ENCODE data around the gene NKX2-1. TPM values are rescaled to one million over a fixed set of nuclear protein-coding genes. Genes with fewer than 3 reads are reported as not detected.

Gene NKX2-1
- total RNA-seq, 1 donor from 2014 or later, result not detected

DNA sequence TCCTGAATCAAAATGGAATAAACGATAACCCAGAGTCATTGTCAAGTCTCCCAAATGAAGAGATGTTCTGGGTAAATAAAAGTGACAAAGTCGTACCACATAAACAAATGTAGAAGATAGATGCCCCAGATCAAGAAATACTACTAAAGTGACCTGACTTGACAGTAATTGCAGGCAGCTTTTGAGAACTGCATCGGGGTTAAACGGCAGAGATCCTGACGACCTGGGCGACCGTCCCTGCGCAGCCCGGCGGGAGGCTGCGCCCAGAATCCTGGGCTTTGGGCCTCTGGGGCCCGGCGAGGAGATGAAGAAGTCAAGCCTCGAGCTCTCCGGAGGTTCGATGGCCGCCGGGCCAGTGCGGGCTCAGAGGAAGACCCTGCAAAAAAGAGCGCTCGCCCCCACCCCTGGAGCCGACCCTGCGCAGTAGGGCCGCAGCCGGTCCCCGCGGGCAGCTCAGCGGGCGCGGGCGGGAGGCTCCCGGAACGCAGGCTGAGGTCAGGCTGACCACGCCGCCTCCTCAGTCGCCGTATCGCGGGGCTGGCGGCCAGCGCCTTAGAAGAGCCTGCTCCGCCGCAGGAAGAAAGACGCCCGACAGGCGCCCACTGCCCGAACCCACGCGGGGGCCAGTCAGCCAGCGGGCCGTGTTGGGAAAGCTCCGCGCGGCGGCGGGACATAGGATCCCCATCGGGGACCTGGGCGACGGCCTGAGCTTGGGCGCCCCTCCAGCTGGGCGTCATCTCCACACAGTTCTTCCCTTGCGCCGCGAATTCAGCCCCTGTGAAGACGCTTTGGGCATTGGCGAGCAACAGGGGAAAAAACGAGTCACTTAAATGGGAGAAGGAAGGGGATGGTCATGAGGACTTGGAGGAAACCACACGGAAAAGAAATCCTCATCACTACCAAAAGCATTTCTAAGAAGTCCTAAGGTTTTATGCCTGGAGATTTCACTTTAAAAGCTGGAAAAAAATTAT is 16.0 kb downstream of the NKX2-1 start:
- Histone ChIP-seq H3K36me3 (no peaks in the 10 kb centered on the region), H3K4me3 (no peak overlapping the region), H3K9me3 (no peaks in the 10 kb centered on the region), H3K27ac (no peak overlapping the region), H3K4me1 (peaks cover 16% of the 10 kb centered on the region), H3K27me3 (peaks cover 15% of the 10 kb centered on the region)
- no peak for DNase-seq (ENCODE audit: extremely low spot score in 2 of 2)
- TF ChIP-seq POLR2AphosphoS5 (IDR thresholded peaks at IDR 0.05; ENCODE audit: insufficient read depth in 1 of 2, low read depth in 1 of 2), result no peak
- TF ChIP-seq, protein P1, sequence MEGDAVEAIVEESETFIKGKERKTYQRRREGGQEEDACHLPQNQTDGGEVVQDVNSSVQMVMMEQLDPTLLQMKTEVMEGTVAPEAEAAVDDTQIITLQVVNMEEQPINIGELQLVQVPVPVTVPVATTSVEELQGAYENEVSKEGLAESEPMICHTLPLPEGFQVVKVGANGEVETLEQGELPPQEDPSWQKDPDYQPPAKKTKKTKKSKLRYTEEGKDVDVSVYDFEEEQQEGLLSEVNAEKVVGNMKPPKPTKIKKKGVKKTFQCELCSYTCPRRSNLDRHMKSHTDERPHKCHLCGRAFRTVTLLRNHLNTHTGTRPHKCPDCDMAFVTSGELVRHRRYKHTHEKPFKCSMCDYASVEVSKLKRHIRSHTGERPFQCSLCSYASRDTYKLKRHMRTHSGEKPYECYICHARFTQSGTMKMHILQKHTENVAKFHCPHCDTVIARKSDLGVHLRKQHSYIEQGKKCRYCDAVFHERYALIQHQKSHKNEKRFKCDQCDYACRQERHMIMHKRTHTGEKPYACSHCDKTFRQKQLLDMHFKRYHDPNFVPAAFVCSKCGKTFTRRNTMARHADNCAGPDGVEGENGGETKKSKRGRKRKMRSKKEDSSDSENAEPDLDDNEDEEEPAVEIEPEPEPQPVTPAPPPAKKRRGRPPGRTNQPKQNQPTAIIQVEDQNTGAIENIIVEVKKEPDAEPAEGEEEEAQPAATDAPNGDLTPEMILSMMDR (IDR thresholded peaks at IDR 0.05), result no peak
- TF ChIP-seq POLR2A (IDR thresholded peaks at IDR 0.05), result no peak
- intact Hi-C loops (cut with DNase I), result no loop called here

DNA sequence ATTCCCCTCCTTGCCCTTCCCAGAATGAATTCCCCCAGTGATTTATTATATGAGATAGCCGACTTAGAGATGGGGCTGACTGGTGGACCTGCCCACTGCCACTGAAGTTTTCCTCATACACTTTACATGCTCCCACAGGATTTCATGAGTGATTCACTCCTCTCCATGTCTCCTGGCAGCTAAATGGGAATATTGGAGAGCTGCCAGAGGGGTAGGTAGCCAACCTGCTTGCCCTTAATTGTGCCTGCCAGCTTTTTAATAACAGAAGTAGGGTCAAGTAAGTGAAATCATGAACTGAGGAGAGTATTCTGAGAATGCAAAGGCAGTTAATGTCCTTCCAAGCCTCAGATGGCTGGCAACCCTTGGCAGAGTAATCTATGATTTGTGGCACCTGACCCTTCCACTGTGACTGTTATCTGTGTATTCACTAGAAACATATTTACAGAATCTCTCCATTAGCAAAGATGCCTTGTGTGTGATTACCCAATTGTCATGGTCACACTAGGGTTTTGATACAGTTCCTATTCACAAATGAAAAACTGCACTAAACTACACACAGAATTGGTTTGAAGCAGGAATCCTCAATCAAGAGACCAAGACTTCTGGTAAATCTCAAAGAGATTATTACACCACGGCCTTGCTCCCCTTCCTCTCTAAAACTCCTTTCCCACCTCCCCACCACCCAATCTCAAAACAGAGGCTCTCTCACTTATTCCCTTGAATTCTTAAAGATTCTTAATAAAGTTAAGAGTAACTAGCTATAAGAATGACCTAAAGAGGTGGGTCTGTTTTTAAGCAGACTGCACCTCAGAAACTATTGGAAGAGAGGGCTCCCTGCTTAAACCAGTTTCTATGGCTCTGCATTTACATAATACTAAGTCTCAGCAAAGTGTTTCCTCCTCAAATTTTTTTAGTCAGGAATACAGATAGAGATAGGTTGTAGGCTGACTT is 17.2 kb downstream of the NKX2-1 start:
- TF ChIP-seq POLR2AphosphoS5 (IDR thresholded peaks at IDR 0.05; ENCODE audit: insufficient read depth in 1 of 2, low read depth in 1 of 2), result no peak
- TF ChIP-seq, protein P1 (IDR thresholded peaks at IDR 0.05), result no peak
- no peak for TF ChIP-seq POLR2A (IDR thresholded peaks at IDR 0.05)
- intact Hi-C loops (cut with DNase I), result no loop called here
- Histone ChIP-seq H3K36me3 (no peaks in the 10 kb centered on the region), H3K4me3 (no peak overlapping the region), H3K4me1 (peaks cover 16% of the 10 kb centered on the region), H3K27ac (no peak overlapping the region), H3K9me3 (no peaks in the 10 kb centered on the region), H3K27me3 (peaks cover 15% of the 10 kb centered on the region)
- DNase-seq (ENCODE audit: extremely low spot score in 2 of 2), result no peak

DNA sequence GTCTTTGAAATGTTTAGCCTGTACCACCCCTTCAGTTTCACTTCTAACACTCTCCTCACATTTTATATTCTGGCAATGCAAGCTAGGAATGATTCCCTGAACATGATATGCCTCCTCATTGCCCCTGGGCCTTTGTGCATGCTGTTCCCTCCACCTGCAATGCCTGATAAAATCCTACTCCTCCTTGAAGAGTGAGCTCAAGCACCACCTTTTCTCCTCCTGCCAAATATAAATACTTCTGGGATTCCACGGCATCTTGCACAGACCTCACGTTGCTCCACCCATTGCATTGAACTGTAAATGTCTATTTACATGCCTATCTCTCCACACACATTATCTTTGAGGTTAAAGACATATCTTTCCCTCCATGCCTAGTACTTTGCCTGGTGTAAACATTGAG is 21.1 kb downstream of the NKX2-1 start:
- no peak for DNase-seq (ENCODE audit: extremely low spot score in 2 of 2)
- no peaks in the 10 kb centered on the region for H3K27me3 ChIP-seq
- H3K4me3 ChIP-seq, result no peak overlapping the region
- intact Hi-C loops (cut with DNase I), result no loop called here
- no peak overlapping the region for H3K27ac ChIP-seq
- H3K36me3 ChIP-seq, result no peaks in the 10 kb centered on the region
- H3K4me1 ChIP-seq, result peaks cover 2% of the 10 kb centered on the region
- no peaks in the 10 kb centered on the region for H3K9me3 ChIP-seq
- TF ChIP-seq POLR2A (IDR thresholded peaks at IDR 0.05) (no peak), POLR2AphosphoS5 (IDR thresholded peaks at IDR 0.05; ENCODE audit: insufficient read depth in 1 of 2, low read depth in 1 of 2) (no peak)
- TF ChIP-seq, protein P1 (IDR thresholded peaks at IDR 0.05), result no peak

DNA sequence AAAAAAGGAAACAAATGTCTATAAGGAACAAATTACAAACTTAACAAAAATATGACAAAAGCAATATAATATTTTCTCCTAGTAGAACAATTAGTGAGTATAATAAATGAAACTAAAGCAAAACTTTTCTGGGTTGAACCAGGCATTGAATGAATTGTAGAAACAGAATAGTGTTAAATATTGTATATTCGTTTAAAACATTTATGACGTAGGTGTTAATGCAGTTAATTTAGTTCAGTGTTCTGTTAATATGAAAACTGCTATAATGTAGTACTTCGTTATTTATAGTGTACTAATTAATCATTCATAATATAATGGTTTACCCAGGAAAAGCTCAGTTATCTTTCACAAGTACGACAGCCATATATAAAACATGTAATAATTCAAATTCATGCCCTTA is 23.7 kb downstream of the NKX2-1 start:
- Histone ChIP-seq H3K4me3 (no peak overlapping the region), H3K4me1 (no peaks in the 10 kb centered on the region), H3K36me3 (no peaks in the 10 kb centered on the region), H3K27ac (no peak overlapping the region), H3K9me3 (no peaks in the 10 kb centered on the region), H3K27me3 (no peaks in the 10 kb centered on the region)
- TF ChIP-seq POLR2A (IDR thresholded peaks at IDR 0.05), result no peak
- intact Hi-C loops (cut with DNase I), result no loop called here
- DNase-seq (ENCODE audit: extremely low spot score in 2 of 2), result no peak

DNA sequence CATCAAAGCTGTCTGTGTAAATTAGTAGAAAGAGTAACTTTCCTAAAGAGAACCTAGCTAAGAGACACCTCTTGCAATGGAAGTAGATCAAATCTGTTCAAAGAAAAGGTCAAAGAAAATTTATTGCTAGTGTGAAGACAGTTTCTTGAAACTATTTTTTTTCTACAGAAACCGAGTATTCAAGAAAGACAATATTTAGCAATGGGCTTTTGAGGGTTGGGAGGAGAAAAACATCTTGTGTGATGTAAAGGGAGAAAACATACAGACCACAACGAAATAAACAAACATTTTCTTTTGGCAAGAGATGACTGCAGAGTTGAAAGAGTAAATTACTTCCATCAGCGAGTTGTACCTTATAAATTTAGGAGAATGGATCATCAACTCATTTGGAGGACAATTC is 24.4 kb downstream of the NKX2-1 start:
- H3K4me3 ChIP-seq, result no peak overlapping the region
- intact Hi-C loops (cut with DNase I), result no loop called here
- TF ChIP-seq, protein P1 (IDR thresholded peaks at IDR 0.05), result no peak
- TF ChIP-seq POLR2AphosphoS5 (IDR thresholded peaks at IDR 0.05; ENCODE audit: insufficient read depth in 1 of 2, low read depth in 1 of 2), result no peak
- TF ChIP-seq POLR2A (IDR thresholded peaks at IDR 0.05), result no peak
- H3K27me3 ChIP-seq, result no peaks in the 10 kb centered on the region
- H3K27ac ChIP-seq, result no peak overlapping the region
- H3K36me3 ChIP-seq, result no peaks in the 10 kb centered on the region
- H3K4me1 ChIP-seq, result no peaks in the 10 kb centered on the region
- no peaks in the 10 kb centered on the region for H3K9me3 ChIP-seq
- no peak for DNase-seq (ENCODE audit: extremely low spot score in 2 of 2)

Data from vagina (tissue), 2 donors.